Activated CD4-positive, alpha-beta T cell treated with anti-CD3 and anti-CD28 coated beads, Interleukin-2, amount 50 U/mL, for 4 hours (primary cell): Measurements from ENCODE around the gene PSPN.

Experiments used
- DNase-seq, 2 experiments: peaks; one replicate each; pipeline ENCODE4 v3.0.0-alpha.2; 2020

PSPN gene, protein sequence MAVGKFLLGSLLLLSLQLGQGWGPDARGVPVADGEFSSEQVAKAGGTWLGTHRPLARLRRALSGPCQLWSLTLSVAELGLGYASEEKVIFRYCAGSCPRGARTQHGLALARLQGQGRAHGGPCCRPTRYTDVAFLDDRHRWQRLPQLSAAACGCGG

DNA sequence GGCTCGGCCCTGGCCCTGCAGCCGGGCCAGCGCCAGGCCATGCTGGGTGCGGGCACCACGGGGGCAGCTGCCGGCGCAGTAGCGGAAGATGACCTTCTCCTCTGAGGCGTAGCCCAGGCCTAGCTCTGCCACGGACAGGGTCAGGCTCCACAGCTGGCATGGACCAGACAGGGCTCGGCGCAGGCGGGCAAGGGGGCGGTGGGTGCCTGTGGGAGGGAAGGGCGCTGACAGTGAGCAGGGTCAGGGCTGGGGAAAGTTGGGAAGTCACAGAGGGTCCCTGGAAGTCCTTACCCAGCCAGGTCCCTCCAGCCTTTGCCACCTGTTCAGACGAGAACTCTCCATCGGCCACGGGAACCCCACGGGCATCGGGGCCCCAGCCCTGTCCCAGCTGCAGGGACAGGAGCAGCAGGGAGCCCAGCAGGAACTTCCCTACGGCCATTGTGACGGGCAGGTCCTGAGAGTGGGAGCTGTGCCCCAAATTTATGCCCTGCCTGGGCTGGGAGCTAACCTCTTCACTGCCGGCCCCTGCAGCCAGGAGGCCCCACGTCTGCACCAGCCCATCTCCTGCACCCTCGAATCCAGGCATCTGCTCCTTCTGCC is at the start of gene PSPN:
PSPN (minus strand) TSS at position 523 of the 600 bp plus-strand sequence; CDS start at position 439, 84 bp downstream.
- DNase-seq, result no peak

DNA sequence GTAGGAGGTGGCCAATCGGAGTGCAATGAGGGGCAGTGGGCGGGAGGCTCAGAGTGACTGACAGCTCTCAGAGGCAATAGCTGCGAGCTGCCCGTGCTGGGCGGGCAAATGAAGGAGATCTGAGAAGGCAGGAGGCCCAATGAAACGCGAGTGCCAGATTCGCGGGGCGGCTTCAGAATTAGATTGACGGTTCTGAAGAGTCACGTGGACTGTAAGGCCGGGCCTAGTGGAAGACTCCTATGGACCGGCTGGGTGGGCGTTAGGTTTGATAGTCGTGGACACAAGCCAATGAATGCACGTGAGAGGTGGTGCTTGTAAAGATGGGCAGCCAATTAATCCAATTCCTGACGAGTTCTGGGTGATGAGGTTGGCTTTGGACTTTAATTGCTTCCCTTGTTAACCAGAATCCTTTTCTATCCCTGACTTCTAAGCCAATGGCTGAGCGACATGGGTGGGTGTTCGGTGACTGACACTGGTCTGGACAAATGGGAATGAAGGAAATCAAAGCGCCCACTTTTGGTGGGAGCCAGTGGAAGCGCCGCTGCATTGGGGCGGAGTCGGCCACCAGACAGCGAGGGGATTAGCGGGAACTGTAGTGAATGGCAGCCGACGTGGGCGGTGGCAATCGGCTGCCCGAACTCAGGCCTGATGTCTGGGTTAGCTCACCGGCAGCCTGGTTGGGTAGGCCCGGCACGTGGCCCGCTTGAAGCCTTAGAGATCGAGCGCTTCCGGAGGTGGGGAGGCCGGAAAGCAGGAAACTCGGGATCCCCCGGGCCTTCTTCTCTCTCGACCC is 49.4 kb upstream of the PSPN start:
- DNase-seq, result peak; percentile 99

GRCh38 chr19:6424195-6424938 is 48.6 kb upstream of the PSPN start, which contains the start of gene KHSRP:
Gene KHSRP, minus strand, starts transcription at chr19:6424811. Its CDS starts 110 bp downstream, at chr19:6424701.
- DNase-seq, result peak; percentile 22 to 35

DNA sequence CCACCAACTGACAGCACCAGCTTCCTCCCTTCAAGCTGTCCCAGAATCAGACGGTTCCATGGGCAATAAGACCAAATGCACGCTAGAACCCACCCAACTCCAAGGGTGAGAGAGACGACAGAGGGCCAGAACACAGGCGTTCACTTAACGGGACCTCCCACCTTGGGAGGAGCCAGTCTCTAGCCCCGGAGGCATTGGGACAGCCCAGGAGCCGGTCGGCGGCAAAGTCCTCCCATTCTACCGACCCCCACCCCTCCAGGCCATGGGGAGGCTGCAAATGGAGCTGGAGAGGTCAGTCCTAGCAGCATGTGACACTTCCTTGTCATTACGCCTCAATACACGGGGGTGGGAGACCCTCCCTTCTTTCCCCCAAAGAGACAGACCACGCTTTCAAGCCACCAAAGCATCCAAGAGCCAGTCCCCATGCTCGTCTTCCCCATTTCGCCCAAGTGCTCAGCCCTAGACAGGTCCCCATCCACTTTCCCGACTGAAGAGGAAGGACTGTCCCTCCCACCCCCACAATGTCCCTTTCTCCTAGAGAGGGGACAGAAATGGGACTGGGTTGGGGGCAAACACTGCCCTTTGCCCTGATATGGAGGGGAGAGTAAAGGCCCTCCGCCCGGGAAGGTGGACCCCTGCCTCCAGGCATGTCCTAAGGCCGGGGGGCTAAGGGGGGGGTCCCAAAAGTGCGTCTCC is 47.9 kb upstream of the PSPN start:
- no peak for DNase-seq

GRCh38 chr19:6421075-6422014 is 45.6 kb upstream of the PSPN start:
- DNase-seq, result no peak

GRCh38 chr19:6418562-6418932 is 42.8 kb upstream of the PSPN start:
- no peak for DNase-seq

DNA sequence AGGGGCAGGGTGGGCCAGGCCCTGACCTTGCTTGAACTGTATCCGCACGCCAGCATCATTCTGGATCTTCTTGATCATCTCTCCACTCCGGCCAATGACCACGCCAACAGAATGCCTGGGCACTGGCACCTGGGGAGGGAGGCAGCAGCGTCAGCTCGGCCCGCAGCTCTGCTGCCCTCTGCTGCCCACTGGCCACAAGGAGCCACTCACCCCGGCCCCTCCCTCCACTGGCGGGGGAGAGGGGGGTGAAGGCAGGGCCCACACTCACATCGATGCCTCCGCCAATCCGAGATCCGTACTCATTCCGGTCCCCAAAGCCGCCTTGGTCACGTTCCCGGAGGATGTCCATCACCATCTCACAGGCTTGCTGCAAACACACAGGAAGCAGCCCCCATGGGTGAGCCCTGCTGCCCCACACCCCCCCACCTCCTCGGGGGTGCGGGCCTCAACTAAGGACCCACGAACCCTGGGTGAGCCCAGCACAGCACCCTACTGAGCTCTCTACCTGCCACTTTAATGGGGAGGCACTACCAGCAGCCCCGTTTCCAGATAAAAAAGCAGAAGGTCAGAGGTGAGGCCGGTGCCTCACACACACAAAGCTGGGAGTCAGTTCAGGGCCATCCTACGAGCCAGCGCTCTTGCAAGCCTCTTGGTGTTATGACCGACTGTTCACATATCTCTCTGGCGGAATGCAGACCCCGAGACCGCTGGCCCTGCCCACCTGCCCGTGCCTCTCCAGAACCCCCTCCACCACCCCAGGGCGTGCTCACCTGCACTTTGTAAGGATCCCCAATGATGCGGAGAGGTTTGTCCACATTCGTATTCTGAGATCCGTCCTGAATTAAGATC is 42.2 kb upstream of the PSPN start:
- DNase-seq, result no peak

DNA sequence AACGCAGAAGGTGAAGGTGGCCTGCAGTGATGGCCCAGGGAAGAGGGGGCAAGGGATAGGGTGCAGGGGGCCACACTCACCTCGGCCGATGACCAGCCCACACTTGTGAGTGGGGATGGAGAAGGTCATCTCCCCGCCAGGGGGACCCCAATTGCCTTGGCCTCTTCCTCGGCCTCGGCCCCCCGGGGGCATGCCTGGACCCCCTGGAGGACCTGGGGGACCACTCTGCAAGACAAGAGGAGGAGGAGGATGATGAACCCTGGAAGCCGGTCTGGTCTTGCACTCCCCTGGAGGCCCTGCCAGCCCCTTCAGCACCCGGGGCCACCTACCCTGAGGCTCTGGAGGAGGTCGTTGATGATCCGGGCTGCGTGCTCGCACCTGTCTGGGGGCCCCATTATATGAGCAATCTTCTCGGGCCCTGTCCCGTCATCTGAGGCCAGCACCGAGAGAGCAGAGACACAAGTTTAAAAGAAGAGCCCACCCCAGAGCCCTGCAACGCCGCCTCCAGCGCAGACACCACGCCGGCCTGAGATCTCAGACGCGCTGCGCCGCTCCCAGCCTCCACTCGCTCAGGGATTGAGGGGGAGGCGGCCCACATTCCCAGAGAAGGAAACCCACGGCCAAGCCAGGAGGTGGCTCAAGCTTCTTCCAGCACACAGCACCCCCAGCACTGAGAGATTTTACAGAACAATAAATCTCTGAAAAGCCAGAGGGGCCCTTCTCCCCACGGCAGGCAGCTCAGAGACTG is 41.1 kb upstream of the PSPN start:
- DNase-seq, result no peak

- DNase-seq, result no peak
Measured at GRCh38 chr19:6415591-6416190, 40.0 kb upstream of the PSPN start.

DNA sequence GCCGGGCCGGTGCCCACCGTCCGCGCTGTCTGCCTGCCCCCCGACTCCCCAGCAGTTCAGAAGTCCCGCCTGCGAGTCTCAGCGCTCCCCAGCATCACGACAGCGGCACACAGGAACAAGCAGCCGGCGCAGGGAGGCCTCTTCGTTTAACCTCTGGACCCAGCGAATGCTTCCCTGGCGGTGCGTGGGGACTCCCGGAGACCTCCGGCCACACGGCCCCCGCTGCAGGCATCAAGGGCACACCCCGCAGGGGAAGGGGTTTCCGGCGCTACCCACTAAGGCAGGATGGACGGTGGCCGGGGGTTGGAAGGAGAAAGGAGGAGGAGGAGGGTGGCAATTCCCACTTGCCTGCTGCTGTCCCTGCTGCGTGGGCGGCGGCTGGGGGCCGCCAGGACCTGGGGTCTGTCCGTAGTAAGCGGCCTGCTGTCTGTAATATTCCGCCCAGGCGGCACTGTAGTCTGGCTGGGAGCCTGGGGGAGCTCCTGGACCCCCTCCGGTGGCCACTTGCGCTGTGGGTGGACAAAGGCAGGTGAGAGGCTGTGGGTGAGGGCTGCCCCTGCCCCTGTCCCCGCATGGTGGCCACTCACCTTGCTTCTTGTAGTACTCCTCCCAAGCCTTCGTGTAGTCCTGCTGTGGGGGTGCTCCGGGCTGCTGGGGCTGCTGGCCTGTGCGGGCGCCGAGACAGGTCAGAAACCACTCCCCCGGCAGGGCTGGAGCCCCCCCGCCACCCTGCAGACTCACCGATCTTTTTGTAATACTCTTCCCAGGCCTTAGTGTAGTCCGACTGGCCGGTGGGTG is 39.3 kb upstream of the PSPN start:
- DNase-seq, result no peak

DNA sequence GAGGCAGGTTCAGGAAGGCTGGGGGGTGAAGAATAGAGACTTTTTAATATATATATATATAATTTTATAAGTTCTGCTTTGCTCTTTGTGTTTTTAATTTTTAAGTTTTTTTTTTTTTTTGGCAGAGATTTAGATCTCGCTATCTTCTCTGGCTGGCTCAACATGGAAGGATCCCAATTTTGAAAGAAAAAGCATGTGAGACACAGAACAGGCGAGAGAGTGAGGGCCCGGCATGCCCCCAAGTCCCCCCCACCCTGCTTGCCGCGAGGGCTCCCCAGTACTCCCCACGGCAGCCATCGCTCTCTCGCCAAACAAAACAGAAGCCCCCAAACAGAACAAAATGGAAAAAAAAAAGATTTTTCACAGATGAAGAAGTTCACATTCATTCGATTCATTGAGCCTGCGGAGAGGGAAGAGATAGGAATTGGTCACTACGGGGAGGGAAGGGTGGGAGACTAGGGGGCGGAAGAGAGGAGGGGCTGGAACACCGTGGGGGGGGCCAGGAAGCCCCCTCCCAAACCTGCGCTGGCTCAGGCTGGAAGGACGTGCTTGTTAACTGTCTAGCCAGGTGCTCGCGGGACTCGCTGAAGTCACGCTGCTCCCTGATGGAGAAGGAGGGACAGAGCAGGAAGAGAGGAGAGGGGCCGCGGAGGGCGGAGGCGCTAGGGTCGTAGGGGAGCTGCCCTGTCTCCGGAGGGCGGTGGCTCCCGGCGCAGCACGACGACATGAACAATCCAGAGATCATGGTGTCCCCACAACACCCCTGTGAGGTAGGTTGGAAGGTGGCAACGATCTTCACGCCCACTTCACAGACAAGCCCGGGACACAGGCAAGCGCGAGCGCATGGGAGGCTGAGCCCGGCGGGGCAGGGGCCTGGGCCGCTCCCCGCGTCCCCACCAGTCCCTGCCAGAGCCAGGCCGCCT is 38.2 kb upstream of the PSPN start:
- DNase-seq, result no peak

- no peak for DNase-seq
Measured at GRCh38 chr19:6413291-6413690, 37.6 kb upstream of the PSPN start.

DNA sequence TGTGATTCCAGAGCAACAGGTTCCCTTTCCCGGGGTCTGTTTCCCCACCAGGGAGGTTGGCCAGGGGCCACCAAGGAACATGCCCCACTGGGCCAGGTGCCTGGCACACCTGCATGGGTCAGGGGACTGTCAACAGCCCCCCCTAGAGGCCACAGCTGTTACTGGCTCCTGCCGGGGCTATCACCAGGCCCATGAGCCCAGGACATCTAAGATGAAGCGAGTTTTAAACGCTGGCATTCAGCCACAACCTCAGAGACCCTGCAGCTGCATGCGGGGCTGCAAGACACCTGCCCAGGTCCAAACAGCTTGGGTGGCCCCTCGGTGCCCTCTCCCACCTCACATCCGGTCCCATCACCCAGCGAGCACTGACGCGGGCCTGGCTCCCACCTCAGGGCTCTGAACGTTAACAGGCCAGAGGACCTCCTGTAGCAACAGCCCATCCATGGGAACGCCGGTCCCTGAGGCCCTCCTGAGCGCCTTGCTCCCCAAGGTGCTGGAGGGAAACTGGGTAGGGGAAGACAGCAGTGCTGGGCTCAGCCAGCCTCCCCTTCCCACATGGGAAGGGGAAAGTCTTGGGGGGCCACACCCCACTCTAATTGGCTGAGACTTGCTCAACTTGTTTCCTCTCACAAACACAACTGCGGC is 36.8 kb upstream of the PSPN start:
- peak; percentile 33 to 47 for DNase-seq

- DNase-seq, result no peak
Measured at GRCh38 chr19:6412061-6412446, 36.3 kb upstream of the PSPN start.

- DNase-seq, result no peak
Measured at GRCh38 chr19:6409346-6409745, 33.6 kb upstream of the PSPN start.

DNA sequence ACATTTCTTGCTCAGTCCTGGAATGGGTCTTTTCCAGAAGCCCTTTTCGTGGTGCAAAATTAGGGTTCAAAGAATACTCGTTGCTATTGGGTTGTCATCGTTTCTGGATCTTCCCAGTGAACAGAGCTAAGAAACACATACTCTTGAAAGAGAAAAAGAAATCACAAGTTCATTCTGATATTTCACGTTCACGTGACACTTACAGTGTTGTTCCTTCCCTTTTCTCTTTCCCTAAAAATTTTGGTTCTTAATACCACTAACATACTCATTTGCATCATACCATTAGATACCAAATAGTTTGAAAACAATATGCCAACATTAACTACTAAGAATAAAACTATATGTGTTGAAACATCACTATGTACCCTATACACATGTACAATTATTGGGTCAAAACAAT is 30.7 kb upstream of the PSPN start:
- DNase-seq, result no peak
